Stomach (tissue), 4 donors: ENCODE data around the gene RPL29.

ENCODE experiments used
- POLR2A ChIP-seq, 4 donors: fragments of 450-650 bp; IDR thresholded peaks; one replicate each; pipeline ENCODE4 v1.6.1; 2016; ENCODE audit warnings: antibody characterized with exemption in 4 of 4, control low read depth in 2 of 4, mild to moderate bottlenecking in 1 of 4, moderate library complexity in 1 of 4
- TF ChIP-seq, protein P1 (sequence below), 7 experiments: fragments of 450-650 bp in 4 of 7; fragments of 200-600 bp in 3 of 7; sonication (generic) in 3 of 7; IDR thresholded peaks; one replicate each; pipeline ENCODE4 v1.5.1; 2016 to 2019; ENCODE audit warnings: antibody characterized with exemption in 7 of 7, control low read depth in 2 of 7, mild to moderate bottlenecking in 1 of 7

DNA sequence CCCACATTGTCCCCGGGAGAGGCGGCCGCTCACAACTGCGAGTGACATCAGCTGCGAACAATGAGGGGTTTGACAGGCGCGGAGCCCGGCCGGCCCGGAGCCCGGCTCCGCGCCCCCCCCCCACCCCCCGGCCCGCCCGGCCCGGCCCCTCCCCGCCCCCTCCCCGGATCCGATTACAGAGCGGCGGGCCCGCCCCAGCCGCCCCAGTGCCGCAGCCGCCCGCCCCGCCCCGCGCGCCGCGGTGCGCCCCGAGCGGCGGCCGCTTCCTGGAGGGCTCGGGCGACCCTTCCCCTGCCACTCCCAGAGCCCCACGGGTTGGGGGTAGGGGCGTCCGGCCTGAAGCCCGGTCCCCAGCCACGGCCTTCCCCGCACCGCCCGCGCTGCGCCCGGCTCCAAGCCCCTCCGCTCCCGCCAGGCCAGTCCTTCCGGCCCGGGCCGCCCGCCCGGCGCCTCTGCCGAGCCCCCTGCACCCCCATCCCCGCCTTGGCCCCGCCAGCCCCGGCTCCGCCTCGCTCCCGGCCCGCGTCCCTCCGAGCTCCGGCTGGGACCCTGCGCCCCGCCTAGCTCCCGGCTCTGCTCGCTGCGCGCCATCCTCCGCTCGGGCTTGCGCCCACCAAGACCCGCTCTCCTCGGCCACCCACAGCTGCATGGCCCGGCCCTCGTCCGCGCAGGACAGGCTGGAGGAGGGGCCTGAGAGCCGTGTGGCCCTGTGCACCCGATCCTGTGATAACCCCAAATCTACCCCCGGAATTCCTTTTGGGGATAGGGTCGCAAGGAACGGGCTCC is 28.1 kb downstream of the RPL29 start, which contains the start of gene PCBP4:
- TF ChIP-seq, protein P1, sequence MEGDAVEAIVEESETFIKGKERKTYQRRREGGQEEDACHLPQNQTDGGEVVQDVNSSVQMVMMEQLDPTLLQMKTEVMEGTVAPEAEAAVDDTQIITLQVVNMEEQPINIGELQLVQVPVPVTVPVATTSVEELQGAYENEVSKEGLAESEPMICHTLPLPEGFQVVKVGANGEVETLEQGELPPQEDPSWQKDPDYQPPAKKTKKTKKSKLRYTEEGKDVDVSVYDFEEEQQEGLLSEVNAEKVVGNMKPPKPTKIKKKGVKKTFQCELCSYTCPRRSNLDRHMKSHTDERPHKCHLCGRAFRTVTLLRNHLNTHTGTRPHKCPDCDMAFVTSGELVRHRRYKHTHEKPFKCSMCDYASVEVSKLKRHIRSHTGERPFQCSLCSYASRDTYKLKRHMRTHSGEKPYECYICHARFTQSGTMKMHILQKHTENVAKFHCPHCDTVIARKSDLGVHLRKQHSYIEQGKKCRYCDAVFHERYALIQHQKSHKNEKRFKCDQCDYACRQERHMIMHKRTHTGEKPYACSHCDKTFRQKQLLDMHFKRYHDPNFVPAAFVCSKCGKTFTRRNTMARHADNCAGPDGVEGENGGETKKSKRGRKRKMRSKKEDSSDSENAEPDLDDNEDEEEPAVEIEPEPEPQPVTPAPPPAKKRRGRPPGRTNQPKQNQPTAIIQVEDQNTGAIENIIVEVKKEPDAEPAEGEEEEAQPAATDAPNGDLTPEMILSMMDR (IDR thresholded peaks at IDR 0.05), result no peak
- no peak for TF ChIP-seq POLR2A (IDR thresholded peaks at IDR 0.05)
